A673 (cell line): ENCODE measurements around the gene MARK3. TPM values are rescaled to one million over a fixed set of nuclear protein-coding genes. Genes with fewer than 3 reads are reported as not detected.

ENCODE experiments used
- BruUV-seq: library from RNA; stranded (reverse); fragments of 400-500 nt; replicated peaks from 2 replicates; lab custom pipeline; 2021; lab: Mats Ljungman, UMichigan
- CTCF ChIA-PET: fragments of 300-600 bp; sonication (Branson Sonifier 250); formaldehyde crosslinking; loops from one replicate; lab custom pipeline; 2022; ENCODE audit warnings: antibody characterized with exemption; lab: Charles Lee
- POLR2A ChIA-PET: fragments of 300-600 bp; sonication (Branson Sonifier 250); formaldehyde crosslinking; loops from one replicate; lab custom pipeline; 2022; ENCODE audit warnings: antibody characterized with exemption; ENCODE audit not compliant: low non-redundant PET; lab: Charles Lee
- DNase-seq: peaks from one replicate; pipeline ENCODE4 v3.0.0-alpha.2; 2015; ENCODE audit warnings: low spot score
- H3K27ac ChIP-seq: fragments of 200-600 bp; sonication (generic); 2 replicates; pipeline ENCODE4 v1.5.1; 2016; ENCODE audit warnings: mixed run types, low read depth, mild to moderate bottlenecking, mixed read lengths, antibody characterized with exemption, low read length; ENCODE audit not compliant: poor library complexity, severe bottlenecking
- H3K27me3 ChIP-seq: fragments of 200-600 bp; sonication (generic); replicated peaks from 2 replicates; pipeline ENCODE4 v1.6.1; 2017; ENCODE audit warnings: mixed run types, low read depth, mild to moderate bottlenecking, mixed read lengths, antibody characterized with exemption, low read length; ENCODE audit not compliant: insufficient read depth, poor library complexity
- H3K36me3 ChIP-seq: fragments of 200-600 bp; sonication (generic); 2 replicates; pipeline ENCODE4 v1.6.1; 2016; ENCODE audit warnings: mixed run types, mild to moderate bottlenecking, mixed read lengths, antibody characterized with exemption, low read length; ENCODE audit not compliant: insufficient read depth, poor library complexity, severe bottlenecking
- H3K4me1 ChIP-seq: fragments of 200-600 bp; sonication (generic); 2 replicates; pipeline ENCODE4 v1.6.1; 2017; ENCODE audit warnings: mixed run types, mild to moderate bottlenecking, mixed read lengths, antibody characterized with exemption, low read length; ENCODE audit not compliant: insufficient read depth, poor library complexity, severe bottlenecking
- H3K4me3 ChIP-seq: fragments of 200-600 bp; sonication (generic); 2 replicates; pipeline ENCODE4 v1.5.1; 2016; ENCODE audit warnings: low read depth, mixed run types, mild to moderate bottlenecking, mixed read lengths, low read length; ENCODE audit not compliant: poor library complexity, severe bottlenecking
- H3K9me3 ChIP-seq: fragments of 200-600 bp; sonication (generic); 2 replicates; pipeline ENCODE4 v1.6.1; 2016; ENCODE audit warnings: mixed run types, low read depth, mild to moderate bottlenecking, mixed read lengths, antibody characterized with exemption, low read length; ENCODE audit not compliant: poor library complexity, severe bottlenecking
- CTCF ChIP-seq: fragments of 300-800, 200-600 bp; sonication (generic); conservative IDR thresholded peaks from 2 replicates; pipeline ENCODE4 v1.5.1; 2017; ENCODE audit warnings: low read depth, mild to moderate bottlenecking, antibody characterized with exemption, low read length, moderate library complexity, mixed read lengths
- EZH2 ChIP-seq: fragments of 200-600 bp; sonication (generic); IDR thresholded peaks from 2 replicates; pipeline ENCODE4 v1.6.1; 2017; ENCODE audit warnings: borderline replicate concordance, low read depth, mild to moderate bottlenecking, mixed read lengths, antibody characterized with exemption, low read length; ENCODE audit not compliant: poor library complexity, severe bottlenecking
- intact Hi-C: fragments of 100-400 bp; cut with micrococcal nuclease; formaldehyde crosslinking; loops from one replicate; pipeline ENCODE4 v1.10.0; 2022; ENCODE audit not compliant: unreplicated experiment
- total RNA-seq: library from RNA; stranded (reverse); gene quantifications from 2 replicates; pipeline ENCODE4 v1.2.3, GENCODE V29; 2021

MARK3 gene
- total RNA-seq, 1 experiment from 2014 or later: 94.4 TPM

- H3K4me1 ChIP-seq: no peaks in the 10 kb centered on the region
- no peak for DNase-seq
- intact Hi-C loops: no loop called here
- no TSS peak for BruUV-seq
- H3K4me3 ChIP-seq: no peak overlapping the region
- H3K9me3 ChIP-seq: no peaks in the 10 kb centered on the region
- ChIA-PET POLR2A (no interaction called here), CTCF (interaction anchor here (0.6 kb wide), 2 partner anchors 30 to 364 kb away, joined by 3 to 4 read pairs; no protein-coding TSS in a partner anchor)
- no peaks in the 10 kb centered on the region for H3K27me3 ChIP-seq
- H3K36me3 ChIP-seq: no peaks in the 10 kb centered on the region
- TF ChIP-seq CTCF: no peak
- TF ChIP-seq EZH2: no peak
- no peak overlapping the region for H3K27ac ChIP-seq
These were observed 165.5 kb downstream of the MARK3 start for GRCh38 chr14:103550451-103551337.

- no peak overlapping the region for H3K4me3 ChIP-seq
- H3K4me1 ChIP-seq: no peaks in the 10 kb centered on the region
- no peaks in the 10 kb centered on the region for H3K36me3 ChIP-seq
- ChIA-PET POLR2A (no interaction called here), CTCF (interaction anchor here (0.6 kb wide), 2 partner anchors 30 to 363 kb away, joined by 3 to 4 read pairs; no protein-coding TSS in a partner anchor)
- H3K27me3 ChIP-seq: no peaks in the 10 kb centered on the region
- no peaks in the 10 kb centered on the region for H3K9me3 ChIP-seq
- no peak for DNase-seq
- H3K27ac ChIP-seq: no peak overlapping the region
- intact Hi-C loops: no loop called here
- no peak for TF ChIP-seq EZH2
- no peak for TF ChIP-seq CTCF
- BruUV-seq: no TSS peak
These were observed 166.1 kb downstream of the MARK3 start for GRCh38 chr14:103551338-103551762.

GRCh38 chr14:103552011-103552845 is 167.0 kb downstream of the MARK3 start:
- DNase-seq: no peak
- BruUV-seq: no TSS peak
- Histone ChIP-seq H3K9me3 (no peaks in the 10 kb centered on the region), H3K27ac (no peak overlapping the region), H3K36me3 (no peaks in the 10 kb centered on the region), H3K27me3 (no peaks in the 10 kb centered on the region), H3K4me1 (peaks cover 7% of the 10 kb centered on the region), H3K4me3 (no peak overlapping the region)
- no peak for TF ChIP-seq EZH2
- TF ChIP-seq CTCF: no peak
- POLR2A ChIA-PET: no interaction called here
- CTCF ChIA-PET: no interaction called here
- intact Hi-C loops: no loop called here
